H9 (cell line): ENCODE data around the gene GLB1L2. TPM values are rescaled to one million over a fixed set of nuclear protein-coding genes. Genes with fewer than 3 reads are reported as not detected.

ENCODE experiments used
- DNase-seq: peaks from one replicate; pipeline ENCODE4 v3.0.0-alpha.2; 2017
- H2AFZ ChIP-seq: one replicate; pipeline ENCODE4 v1.6.1; 2013; ENCODE audit warnings: mild to moderate bottlenecking, low read length, control low read depth, moderate library complexity
- H2AK5ac ChIP-seq: 2 replicates; pipeline ENCODE4 v1.6.1; 2013; ENCODE audit warnings: low read length, control low read depth, mixed read lengths; ENCODE audit not compliant: insufficient read length
- H2BK120ac ChIP-seq: one replicate; pipeline ENCODE4 v1.6.1; 2013; ENCODE audit warnings: low read depth, mild to moderate bottlenecking, low read length, control low read depth, inconsistent platforms; ENCODE audit not compliant: poor library complexity, severe bottlenecking
- H2BK12ac ChIP-seq: 2 replicates; pipeline ENCODE4 v1.6.1; 2013; ENCODE audit warnings: low read length, control low read depth, mixed read lengths, low read depth; ENCODE audit not compliant: insufficient read length
- H2BK15ac ChIP-seq: 2 replicates; pipeline ENCODE4 v1.6.1; 2013; ENCODE audit warnings: low read depth, low read length, control low read depth
- H2BK20ac ChIP-seq: one replicate; pipeline ENCODE4 v1.6.1; 2013; ENCODE audit warnings: low read depth, mild to moderate bottlenecking, low read length, control low read depth, inconsistent platforms; ENCODE audit not compliant: poor library complexity, severe bottlenecking
- H2BK5ac ChIP-seq: 2 replicates; pipeline ENCODE4 v1.6.1; 2013; ENCODE audit warnings: low read length, control low read depth, mixed read lengths; ENCODE audit not compliant: insufficient read length
- H3K14ac ChIP-seq: 2 replicates; pipeline ENCODE4 v1.6.1; 2013; ENCODE audit warnings: low read length, control low read depth; ENCODE audit not compliant: insufficient read depth
- H3K18ac ChIP-seq: 2 replicates; pipeline ENCODE4 v1.6.1; 2013; ENCODE audit warnings: low read depth, mild to moderate bottlenecking, mixed read lengths, low read length, control low read depth; ENCODE audit not compliant: insufficient read length
- H3K23ac ChIP-seq: 2 replicates; pipeline ENCODE4 v1.6.1; 2013; ENCODE audit warnings: low read length, control low read depth, mixed read lengths, low read depth; ENCODE audit not compliant: insufficient read length
- H3K23me2 ChIP-seq: 2 replicates; pipeline ENCODE4 v1.6.1; 2013; ENCODE audit warnings: low read depth, mild to moderate bottlenecking, mixed read lengths, low read length, control low read depth; ENCODE audit not compliant: insufficient read length, poor library complexity, severe bottlenecking
- H3K27ac ChIP-seq: 2 replicates; pipeline ENCODE4 v1.5.1; 2013; ENCODE audit warnings: low read length, control low read depth, mixed read lengths, low read depth; ENCODE audit not compliant: insufficient read length
- H3K27me3 ChIP-seq: 2 replicates; pipeline ENCODE4 v1.6.1; 2013; ENCODE audit warnings: low read length, control low read depth, inconsistent platforms; ENCODE audit not compliant: insufficient read depth
- H3K4ac ChIP-seq: 2 replicates; pipeline ENCODE4 v1.6.1; 2013; ENCODE audit warnings: low read depth, mild to moderate bottlenecking, control low read depth, inconsistent platforms, low read length, moderate library complexity
- H3K4me1 ChIP-seq: 2 replicates; pipeline ENCODE4 v1.6.1; 2013; ENCODE audit warnings: low read length, control low read depth, inconsistent platforms; ENCODE audit not compliant: insufficient read depth
- H3K4me2 ChIP-seq: 2 replicates; pipeline ENCODE4 v1.6.1; 2013; ENCODE audit warnings: low read length, control low read depth, mixed read lengths; ENCODE audit not compliant: insufficient read length, insufficient read depth
- H3K56ac ChIP-seq: 2 replicates; pipeline ENCODE4 v1.6.1; 2013; ENCODE audit warnings: low read depth, mild to moderate bottlenecking, mixed read lengths, low read length, control low read depth; ENCODE audit not compliant: insufficient read length
- H3K79me1 ChIP-seq: 2 replicates; pipeline ENCODE4 v1.6.1; 2013; ENCODE audit warnings: low read depth, mild to moderate bottlenecking, moderate library complexity, low read length, control low read depth, inconsistent platforms; ENCODE audit not compliant: insufficient read depth, poor library complexity, severe bottlenecking
- H3K79me2 ChIP-seq: 2 replicates; pipeline ENCODE4 v1.6.1; 2013; ENCODE audit warnings: low read length, control low read depth, inconsistent platforms; ENCODE audit not compliant: insufficient read depth
- H3K9ac ChIP-seq: 2 replicates; pipeline ENCODE4 v1.6.1; 2013; ENCODE audit warnings: low read length, control low read depth, mixed read lengths; ENCODE audit not compliant: insufficient read length; ENCODE audit errors: extremely low read depth
- H3K9me3 ChIP-seq: one replicate; pipeline ENCODE4 v1.6.1; 2013; ENCODE audit warnings: low read depth, low read length, inconsistent platforms; ENCODE audit not compliant: control insufficient read depth
- H3T11ph ChIP-seq: one replicate; pipeline ENCODE4 v1.6.1; 2013; ENCODE audit warnings: mild to moderate bottlenecking, low read length, control low read depth, inconsistent platforms
- H4K20me1 ChIP-seq: one replicate; pipeline ENCODE4 v1.6.1; 2013; ENCODE audit not compliant: control insufficient read depth, insufficient read length, insufficient read depth
- H4K5ac ChIP-seq: 2 replicates; pipeline ENCODE4 v1.6.1; 2013; ENCODE audit warnings: low read depth, mild to moderate bottlenecking, mixed read lengths, low read length, control low read depth; ENCODE audit not compliant: insufficient read length
- H4K8ac ChIP-seq: replicated peaks from 2 replicates; pipeline ENCODE4 v1.6.1; 2013; ENCODE audit warnings: low read length, control low read depth, mixed read lengths, low read depth; ENCODE audit not compliant: insufficient read length
- H4K91ac ChIP-seq: 2 replicates; pipeline ENCODE4 v1.6.1; 2013; ENCODE audit warnings: low read depth, mild to moderate bottlenecking, moderate library complexity, mixed read lengths, low read length, control low read depth; ENCODE audit not compliant: insufficient read length
- H3K27ac Mint-ChIP-seq, 3 experiments: 2 replicates in 2 of 3; 3 replicates in 1 of 3; pipeline ENCODE4 v1.8.0; 2020 to 2021; ENCODE audit warnings: mixed read lengths in 3 of 3, mild to moderate bottlenecking in 1 of 3, moderate library complexity in 1 of 3
- H3K27me3 Mint-ChIP-seq: 2 replicates; pipeline ENCODE4 v1.8.0; 2021; ENCODE audit warnings: low read depth, mild to moderate bottlenecking, moderate library complexity, mixed read lengths
- H3K36me3 Mint-ChIP-seq, 3 experiments: 2 replicates in 2 of 3; 3 replicates in 1 of 3; pipeline ENCODE4 v1.8.0; 2020 to 2021; ENCODE audit warnings: low read depth in 3 of 3, mixed read lengths in 3 of 3; ENCODE audit not compliant: insufficient read depth in 1 of 3
- H3K4me1 Mint-ChIP-seq, 2 experiments: 2 replicates each; pipeline ENCODE4 v1.8.0; 2020; ENCODE audit warnings: mixed read lengths in 2 of 2
- H3K4me3 Mint-ChIP-seq, 2 experiments: 2 replicates in 1 of 2; 3 replicates in 1 of 2; pipeline ENCODE4 v1.8.0; 2020 to 2021; ENCODE audit warnings: mild to moderate bottlenecking in 2 of 2, mixed read lengths in 2 of 2, moderate library complexity in 1 of 2
- H3K9me3 Mint-ChIP-seq, 2 experiments: 2 replicates in 1 of 2; 3 replicates in 1 of 2; pipeline ENCODE4 v1.8.0; 2020; ENCODE audit warnings: mild to moderate bottlenecking in 2 of 2, mixed read lengths in 2 of 2, moderate library complexity in 1 of 2
- CTCF ChIP-seq: fragments of 200-600 bp; sonication (generic); conservative IDR thresholded peaks from 3 replicates; pipeline ENCODE4 v1.8.0; 2021; ENCODE audit warnings: antibody characterized with exemption, mild to moderate bottlenecking
- WGBS: extraction: QIAGEN DNeasy Blood & Tissue Kit; methylation state at CpG from one replicate; pipeline ENCODE4 v1.1.7; 2013; ENCODE audit warnings: missing lambda C conversion rate, low lambda C conversion rate, mixed read lengths; ENCODE audit not compliant: insufficient read length; ENCODE audit errors: extremely low coverage; 5-methylcytosine and 5-hydroxymethylcytosine counted together
- total RNA-seq: library from RNA; stranded (reverse); gene quantifications from 2 replicates; pipeline ENCODE4 v1.2.1, GENCODE V29; 2021

The GLB1L2 gene
- total RNA-seq, 1 experiment from 2014 or later = 2.4 TPM

GRCh38 chr11:134374891-134375550 is 43.2 kb downstream of the GLB1L2 start:
- H3K4me3 Mint-ChIP-seq = no peak overlapping the region

More at GRCh38 chr11:134374891-134375550, 43.2 kb downstream of the GLB1L2 start:
- Histone ChIP-seq H2BK5ac (no peak overlapping the region), H4K91ac (no peak overlapping the region), H2AK5ac (no peak overlapping the region), H4K20me1 (no peaks in the 10 kb centered on the region), H2BK20ac (no peak overlapping the region), H3K4me2 (no peak overlapping the region), H3T11ph (no peak overlapping the region), H2BK120ac (no peak overlapping the region), H3K27me3 (no peaks in the 10 kb centered on the region), H3K27ac (no peak overlapping the region), H3K23me2 (no peaks in the 10 kb centered on the region), H4K5ac (no peak overlapping the region), H3K56ac (no peak overlapping the region), H4K8ac (no peak overlapping the region), H3K4me1 (peaks cover 4% of the 10 kb centered on the region; the same call in 1 of the 2 replicates), H3K9ac (no peak overlapping the region), H2BK15ac (no peak overlapping the region), H2BK12ac (no peak overlapping the region), H3K14ac (no peak overlapping the region; the same call in 1 of the 2 replicates), H2AFZ (no peak overlapping the region), H3K23ac (no peak overlapping the region), H3K18ac (no peak overlapping the region), H3K79me1 (no peaks in the 10 kb centered on the region), H3K9me3 (no peaks in the 10 kb centered on the region), H3K4ac (no peak overlapping the region), H3K79me2 (no peaks in the 10 kb centered on the region)
- Mint-ChIP-seq H3K27me3 (peaks cover 12% of the 10 kb centered on the region), H3K9me3 (no peaks in the 10 kb centered on the region), H3K4me1 (peaks cover 20 to 23% of the 10 kb centered on the region in 2 experiments), H3K27ac (no peak overlapping the region; a peak in 1 of 7 replicates), H3K36me3 (peaks cover 5 to 15% (median 8%) of the 10 kb centered on the region in 3 experiments; a peak in 4 of 7 replicates)
- TF ChIP-seq CTCF = no peak
- no CpG with 5 or more reads among the region's 16 CpGs for WGBS
- no peak for DNase-seq
